Measurements from ENCODE around the gene CDC42BPA.
"Not testable (repeated sequence)": the region's sequence is repeated elsewhere in the genome, so short reads cannot be mapped to it uniquely, and the experiment has no call there.

Gene CDC42BPA

GRCh38 chr1:226973371-226973897 lies 344.9 kb downstream of the CDC42BPA start:
- in situ Hi-C loops (cut with HindIII; ENCODE audit: low sequenced_read_pairs) = no loop called here

GRCh38 chr1:226972931-226973330 lies 345.4 kb downstream of the CDC42BPA start:
- in situ Hi-C loops (cut with HindIII; ENCODE audit: low sequenced_read_pairs) = no loop called here

GRCh38 chr1:226971765-226972164 lies 346.5 kb downstream of the CDC42BPA start:
- in situ Hi-C loops (cut with HindIII; ENCODE audit: low sequenced_read_pairs) = no loop called here

- in situ Hi-C loops (cut with HindIII; ENCODE audit: low sequenced_read_pairs) = no loop called here
Measured at GRCh38 chr1:226967665-226968064, 350.6 kb downstream of the CDC42BPA start.

- in situ Hi-C loops (cut with HindIII; ENCODE audit: low sequenced_read_pairs) = no loop called here
Measured at GRCh38 chr1:226966683-226967082, 351.6 kb downstream of the CDC42BPA start.

- in situ Hi-C loops (cut with HindIII; ENCODE audit: low sequenced_read_pairs) = no loop called here
Measured at GRCh38 chr1:226965581-226966440, 352.5 kb downstream of the CDC42BPA start.

- in situ Hi-C loops (cut with HindIII; ENCODE audit: low sequenced_read_pairs) = no loop called here
Measured at GRCh38 chr1:226964611-226965486, 353.4 kb downstream of the CDC42BPA start.

- in situ Hi-C loops (cut with HindIII; ENCODE audit: low sequenced_read_pairs) = no loop called here
Measured at GRCh38 chr1:226964068-226964425, 354.2 kb downstream of the CDC42BPA start.

GRCh38 chr1:226962421-226963391 lies 355.6 kb downstream of the CDC42BPA start:
- in situ Hi-C loops (cut with HindIII; ENCODE audit: low sequenced_read_pairs) = no loop called here

GRCh38 chr1:226960944-226961765 lies 357.1 kb downstream of the CDC42BPA start:
- in situ Hi-C loops (cut with HindIII; ENCODE audit: low sequenced_read_pairs) = no loop called here

- in situ Hi-C loops (cut with HindIII; ENCODE audit: low sequenced_read_pairs) = no loop called here
Measured at GRCh38 chr1:226960256-226960655, 358.0 kb downstream of the CDC42BPA start.

GRCh38 chr1:226958300-226958699 lies 360.0 kb downstream of the CDC42BPA start:
- in situ Hi-C loops (cut with HindIII; ENCODE audit: low sequenced_read_pairs) = no loop called here

GRCh38 chr1:226957714-226958113 lies 360.6 kb downstream of the CDC42BPA start:
- in situ Hi-C loops (cut with HindIII; ENCODE audit: low sequenced_read_pairs) = no loop called here

GRCh38 chr1:226956942-226957713 lies 361.2 kb downstream of the CDC42BPA start:
- in situ Hi-C loops (cut with HindIII; ENCODE audit: low sequenced_read_pairs) = no loop called here

- in situ Hi-C loops (cut with HindIII; ENCODE audit: low sequenced_read_pairs) = not testable (repeated sequence)
Measured at GRCh38 chr1:226955857-226956256, 362.4 kb downstream of the CDC42BPA start.

- in situ Hi-C loops (cut with HindIII; ENCODE audit: low sequenced_read_pairs) = no loop called here
Measured at GRCh38 chr1:226954777-226955176, 363.5 kb downstream of the CDC42BPA start.

GRCh38 chr1:226954337-226954736 lies 364.0 kb downstream of the CDC42BPA start:
- in situ Hi-C loops (cut with HindIII; ENCODE audit: low sequenced_read_pairs) = no loop called here

- in situ Hi-C loops (cut with HindIII; ENCODE audit: low sequenced_read_pairs) = no loop called here
Measured at GRCh38 chr1:226953175-226953800, 365.0 kb downstream of the CDC42BPA start.

- in situ Hi-C loops (cut with HindIII; ENCODE audit: low sequenced_read_pairs) = no loop called here
Measured at GRCh38 chr1:226952118-226952441, 366.2 kb downstream of the CDC42BPA start.

Measured in endothelial cell of hepatic sinusoid (primary cell).